Non-pigmented ciliary epithelial cell (primary cell): ENCODE data around the gene DSCAML1.
"Not testable (repeated sequence)": the region's sequence is repeated elsewhere in the genome, so short reads cannot be mapped to it uniquely, and the experiment has no call there.

Experiments used
- DNase-seq: peaks from one replicate; pipeline ENCODE4 v3.0.0-alpha.2; 2010; ENCODE audit warnings: low read depth

DSCAML1 gene

DNA sequence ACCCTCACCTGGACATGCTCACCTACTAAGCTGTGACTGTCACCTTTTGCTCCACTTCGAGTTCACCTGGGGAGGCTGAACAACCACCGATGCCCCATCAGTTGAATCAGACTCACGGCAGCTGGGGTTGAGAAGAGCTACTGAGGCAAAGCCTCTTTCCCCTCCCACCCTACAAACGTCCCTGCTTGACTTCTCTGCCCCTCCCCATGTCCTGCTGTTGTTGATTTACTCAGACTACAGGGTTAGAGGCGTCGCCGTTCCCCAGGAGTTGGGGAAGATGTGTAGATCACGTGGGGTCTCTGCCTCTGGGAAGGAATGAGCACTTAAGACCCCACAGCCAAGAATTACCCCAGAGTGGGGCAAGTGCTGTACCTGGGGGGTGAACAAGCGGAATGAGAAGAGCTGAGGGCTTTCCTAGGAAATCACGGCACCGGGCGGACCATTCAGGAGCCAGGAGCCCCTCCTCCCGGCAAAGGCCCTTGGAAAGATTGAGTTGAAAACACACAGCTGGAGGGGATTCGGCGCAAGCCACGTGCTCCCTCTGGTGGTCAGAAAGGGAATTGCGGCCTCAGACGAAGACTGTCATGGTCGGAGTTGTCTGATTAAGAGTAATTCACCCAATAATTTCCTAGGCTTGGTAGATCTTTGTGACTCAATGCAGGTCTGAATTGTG, 20.5 kb upstream of the DSCAML1 start:
- DNase-seq: peak; percentile 37

DNA sequence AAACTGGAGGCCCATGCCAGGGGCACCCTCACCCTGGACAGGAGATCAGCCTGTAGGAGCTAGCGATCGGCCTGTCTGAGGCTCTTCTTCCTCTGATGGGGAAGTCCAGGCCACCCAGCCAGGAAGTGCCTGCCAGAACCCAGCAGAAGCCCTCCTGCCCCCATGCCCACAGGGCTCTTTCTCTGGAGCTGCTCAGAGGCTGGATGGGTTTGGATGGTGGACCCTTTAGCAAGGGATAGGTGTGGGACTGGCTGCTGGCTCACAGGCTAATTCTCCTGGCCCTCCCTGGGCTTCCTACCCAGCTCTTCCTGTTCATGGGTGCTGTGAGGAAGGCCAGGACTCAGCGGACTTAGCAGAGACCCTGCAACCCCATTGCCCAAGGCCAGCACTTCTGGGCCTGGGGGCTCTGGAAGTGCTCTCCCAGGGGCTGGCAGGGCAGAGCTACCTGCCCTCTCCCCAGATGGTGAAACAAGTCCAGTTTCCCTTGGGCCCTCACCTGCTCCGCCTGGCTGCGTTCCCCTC, 19.9 kb upstream of the DSCAML1 start:
- DNase-seq: no peak

DNA sequence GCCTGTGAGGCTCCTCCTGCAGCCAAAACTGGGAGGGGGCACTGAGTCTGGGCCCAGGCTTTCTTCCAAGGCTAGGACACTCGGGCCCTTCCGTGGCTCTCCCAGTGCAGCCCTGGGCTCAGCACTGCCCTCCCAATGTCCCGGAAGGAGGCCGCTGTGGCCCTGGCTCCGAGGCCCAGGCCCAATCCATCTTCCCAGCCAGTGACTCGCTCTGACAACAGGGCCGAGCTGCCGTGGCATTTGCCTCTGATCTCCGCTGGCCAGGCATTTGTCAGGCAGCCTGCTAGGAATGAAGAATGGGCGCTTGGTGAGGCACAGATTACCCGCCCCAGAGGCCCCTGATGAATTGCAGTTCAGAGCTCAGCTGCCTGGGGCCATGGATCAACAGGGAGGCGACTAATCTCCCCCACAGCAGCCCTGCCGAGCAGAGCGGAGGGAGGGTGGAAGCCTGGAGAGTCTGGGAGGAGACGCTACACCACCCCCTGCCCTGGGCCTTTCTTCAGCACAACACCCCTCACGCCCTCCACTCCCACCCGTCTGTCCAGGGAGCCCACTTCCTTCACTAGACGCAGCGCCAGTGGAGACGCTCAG, 19.2 kb upstream of the DSCAML1 start:
- no peak for DNase-seq

DNA sequence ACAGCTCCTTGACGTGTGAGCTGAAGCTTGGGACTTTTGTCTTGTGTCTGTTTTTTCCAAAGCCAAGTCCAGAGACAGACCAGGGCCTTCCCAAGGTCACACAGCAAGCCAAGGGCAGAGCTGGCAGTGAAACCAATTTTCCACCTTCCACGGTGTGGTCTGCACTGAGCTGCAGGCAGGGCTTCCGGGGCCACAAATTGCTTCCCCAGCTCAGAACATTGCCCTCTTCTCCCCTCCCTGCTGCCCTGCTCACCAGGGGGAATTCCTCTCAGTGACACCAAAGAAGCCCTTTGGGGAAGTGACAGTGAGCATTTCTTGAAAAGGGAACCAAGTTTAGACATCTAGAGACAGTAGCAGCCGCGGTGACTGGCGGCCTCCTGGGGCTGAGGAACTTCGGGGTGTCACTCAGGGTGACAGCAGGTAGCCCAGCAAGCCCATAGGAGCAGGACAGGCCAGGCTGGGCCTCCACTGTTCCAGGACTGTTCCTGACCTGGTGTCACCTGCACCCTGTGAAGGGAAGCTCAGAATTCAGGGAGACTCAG, 18.3 kb upstream of the DSCAML1 start:
- DNase-seq: no peak

DNA sequence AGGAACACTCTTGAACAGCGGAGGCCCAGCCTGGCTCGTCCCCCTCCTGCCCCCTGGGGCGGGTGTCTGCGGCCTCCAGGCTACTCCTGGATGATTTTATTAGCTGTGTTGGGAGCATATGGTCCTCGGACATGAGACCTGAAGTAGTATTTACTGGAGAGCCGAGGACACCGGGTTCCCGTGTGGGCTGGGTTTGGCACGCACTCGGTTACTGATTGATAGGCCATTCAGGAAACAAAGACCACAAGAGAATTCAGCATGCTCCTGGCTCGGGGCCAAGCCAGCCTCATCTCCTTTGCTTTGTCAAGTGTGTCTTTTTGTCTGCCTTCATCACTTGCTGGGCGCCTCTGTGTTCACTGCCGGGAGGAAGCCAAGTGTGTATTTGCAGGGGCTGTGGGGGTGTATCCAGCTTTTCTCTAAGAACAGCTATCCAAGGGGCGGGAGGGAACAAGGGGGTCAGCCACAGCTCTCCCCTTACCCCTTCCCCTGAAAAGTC, 17.8 kb upstream of the DSCAML1 start:
- DNase-seq: no peak

DNA sequence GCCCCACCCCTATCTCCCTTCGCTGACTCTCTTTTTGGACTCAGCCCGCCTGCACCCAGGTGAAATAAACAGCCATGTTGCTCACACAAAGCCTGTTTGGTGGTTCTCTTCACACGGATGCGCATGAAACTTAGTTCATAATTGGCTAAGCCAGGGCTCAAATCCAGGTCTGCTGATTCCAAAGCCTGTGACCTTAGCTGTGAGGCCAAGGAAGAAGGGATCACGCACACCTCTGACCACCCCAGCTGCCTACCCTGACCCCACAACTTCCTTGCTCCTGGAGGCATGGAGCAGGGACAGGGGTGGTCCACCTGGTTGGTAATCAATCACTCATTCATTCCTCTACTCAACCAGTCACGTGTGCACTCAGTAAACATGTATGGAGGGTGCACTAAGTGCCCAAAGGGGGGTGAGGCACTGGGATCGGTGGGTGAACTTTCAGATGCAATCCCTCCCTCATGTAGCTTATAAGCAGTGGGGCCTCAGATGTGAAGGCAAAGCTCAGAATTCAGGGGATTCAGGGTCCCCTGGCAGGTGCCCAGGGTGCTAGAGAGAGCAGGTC, 17.3 kb upstream of the DSCAML1 start:
- DNase-seq: no peak

DNA sequence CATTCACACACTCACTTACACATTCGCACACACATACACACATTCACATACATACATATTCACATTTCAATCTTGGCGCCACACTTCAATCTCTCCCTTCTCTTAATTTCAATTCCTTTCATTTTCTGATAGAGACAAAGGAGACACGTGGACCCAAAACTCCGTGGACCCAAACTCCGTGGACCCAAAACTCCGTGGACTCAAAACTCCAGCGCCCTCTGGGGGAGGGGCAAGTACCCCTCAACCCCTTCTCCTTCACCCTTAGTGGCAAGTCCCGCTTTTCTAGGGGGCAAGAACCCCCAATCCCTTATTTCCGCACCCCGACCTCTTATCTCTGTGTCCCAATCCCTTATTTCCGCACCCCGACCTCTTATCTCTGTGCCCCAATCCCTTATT, 13.0 kb upstream of the DSCAML1 start:
- DNase-seq: not testable (repeated sequence)

DNA sequence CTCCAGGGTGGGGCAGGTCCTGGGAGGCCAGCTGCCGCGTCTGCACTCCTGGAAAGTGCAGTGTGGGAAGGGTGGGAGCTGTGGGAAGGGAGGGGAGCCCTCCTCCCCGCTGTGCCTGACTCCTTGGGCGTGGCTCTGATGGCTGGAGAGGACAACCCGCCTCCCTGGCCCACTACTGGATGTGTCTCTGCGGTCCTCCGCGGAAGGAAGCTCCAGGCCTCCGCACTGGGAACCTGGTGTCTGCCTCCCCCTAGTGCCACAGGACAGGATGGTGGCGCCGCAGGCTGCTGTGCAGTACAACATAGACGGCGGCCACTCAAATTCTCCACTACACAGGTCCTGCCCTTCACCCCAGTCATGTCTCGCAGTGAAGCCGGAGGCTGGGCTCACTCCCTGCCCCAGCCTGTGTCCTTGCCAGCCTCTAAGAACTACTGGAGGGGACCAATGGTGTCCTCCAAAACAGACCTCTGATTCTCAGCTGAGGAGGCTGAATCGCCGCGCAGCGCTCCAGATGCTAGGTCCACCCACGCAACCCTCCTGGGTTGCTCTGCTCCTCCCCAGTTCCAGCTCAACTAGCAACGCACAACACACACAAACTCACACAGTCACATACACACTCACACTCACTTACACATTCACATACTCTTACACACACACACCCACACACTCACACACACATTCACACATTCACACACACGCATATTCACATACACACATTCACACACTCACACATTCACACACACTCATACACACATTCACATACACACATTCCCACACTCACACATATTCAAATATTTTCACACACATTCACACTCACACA, 12.4 kb upstream of the DSCAML1 start:
- no peak for DNase-seq

DNA sequence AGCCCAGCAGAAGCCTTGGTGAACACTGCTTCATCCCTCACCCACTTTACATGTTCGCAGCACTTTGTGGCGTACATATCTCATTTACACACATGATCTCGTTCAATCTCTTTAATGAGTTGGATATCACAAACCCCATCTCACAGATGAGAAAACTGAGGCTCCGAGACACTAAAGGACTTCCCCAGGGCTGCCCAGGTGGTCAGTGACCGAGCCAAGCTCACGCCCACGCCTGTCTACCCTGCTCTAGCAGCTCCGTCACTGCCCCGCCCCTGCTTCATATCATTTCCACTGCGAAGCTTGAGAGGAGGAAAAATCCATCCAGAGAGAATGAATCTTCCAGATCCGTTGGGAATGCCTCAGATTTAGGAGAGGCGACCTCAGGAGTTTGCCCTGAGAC, 11.8 kb upstream of the DSCAML1 start:
- DNase-seq: no peak

DNA sequence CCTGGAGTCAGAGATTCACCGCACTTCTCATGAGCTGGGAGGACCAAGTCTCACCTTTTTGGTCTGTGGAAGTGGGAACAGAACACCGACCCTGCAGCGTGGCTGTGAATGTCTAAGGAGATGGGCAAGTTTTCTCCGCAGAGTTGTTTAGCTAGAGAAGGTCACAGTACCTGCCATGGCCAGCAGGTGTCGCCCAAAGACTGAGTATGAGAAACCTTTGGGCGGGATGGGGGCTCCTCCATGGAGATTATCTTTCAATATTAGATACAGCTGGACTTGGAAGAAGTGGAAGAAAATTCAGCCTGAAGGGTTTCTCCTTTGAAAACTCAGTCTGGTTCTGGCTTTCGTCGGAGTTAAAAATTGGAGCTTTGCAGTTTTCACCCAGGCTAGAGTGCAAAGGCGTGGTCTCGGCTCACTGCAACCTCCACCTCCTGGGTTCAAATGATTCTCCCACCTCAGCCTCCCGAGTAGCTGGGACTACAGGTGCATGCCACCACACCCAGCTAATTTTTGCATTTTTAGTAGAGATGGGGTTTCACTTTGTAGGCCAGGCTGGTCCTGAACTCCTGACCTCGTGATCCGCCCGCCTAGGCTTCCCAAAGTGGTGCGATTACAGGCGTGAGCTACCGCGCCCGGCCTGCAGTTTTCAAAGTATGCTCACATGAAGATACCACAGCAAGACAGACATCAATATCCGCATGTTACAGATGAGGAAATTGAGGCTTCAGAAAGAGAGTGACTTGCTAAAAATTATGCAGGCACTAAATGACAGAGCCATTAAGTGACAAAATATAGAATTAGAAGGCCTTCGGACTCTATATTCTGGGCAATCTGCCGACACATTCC, 10.7 kb upstream of the DSCAML1 start:
- no peak for DNase-seq

DNA sequence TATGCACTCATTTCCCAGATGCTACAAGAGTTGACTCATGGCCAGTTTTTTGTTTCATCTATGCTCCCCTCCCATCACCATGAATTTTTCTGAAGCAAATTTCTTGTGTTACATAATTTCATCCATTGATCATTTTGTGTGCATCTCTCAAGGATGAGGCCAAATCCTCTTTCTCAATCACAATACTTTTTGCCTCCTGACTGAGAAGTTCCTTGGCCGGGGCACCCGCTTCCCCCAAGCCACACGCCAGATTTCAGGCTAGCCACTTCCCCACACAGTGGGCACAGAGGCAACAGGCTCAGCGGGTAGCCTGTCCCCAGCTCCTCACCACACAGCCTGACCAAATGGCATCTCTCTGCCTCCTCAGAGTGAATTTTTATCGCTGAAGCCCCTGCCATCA, 9.8 kb upstream of the DSCAML1 start:
- DNase-seq: no peak

DNA sequence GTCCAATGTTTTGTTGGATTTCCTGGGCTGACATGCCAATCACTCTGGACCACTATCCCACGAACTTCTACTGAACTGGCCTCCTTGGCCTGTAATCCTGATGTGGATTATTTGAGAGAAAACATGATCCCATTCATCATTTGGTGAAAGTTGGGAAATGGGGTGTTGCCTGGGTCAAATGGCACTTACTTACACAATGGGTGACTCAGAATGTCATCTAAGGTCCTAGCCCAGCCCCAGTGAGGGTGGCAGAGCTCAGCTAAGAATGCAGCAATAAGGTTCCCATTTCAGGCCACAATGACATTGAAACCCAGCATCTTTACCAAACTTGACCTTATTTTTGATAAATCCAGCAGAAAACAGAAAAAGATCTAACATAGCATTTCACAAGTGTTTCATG, 8.0 kb upstream of the DSCAML1 start:
- no peak for DNase-seq

DNA sequence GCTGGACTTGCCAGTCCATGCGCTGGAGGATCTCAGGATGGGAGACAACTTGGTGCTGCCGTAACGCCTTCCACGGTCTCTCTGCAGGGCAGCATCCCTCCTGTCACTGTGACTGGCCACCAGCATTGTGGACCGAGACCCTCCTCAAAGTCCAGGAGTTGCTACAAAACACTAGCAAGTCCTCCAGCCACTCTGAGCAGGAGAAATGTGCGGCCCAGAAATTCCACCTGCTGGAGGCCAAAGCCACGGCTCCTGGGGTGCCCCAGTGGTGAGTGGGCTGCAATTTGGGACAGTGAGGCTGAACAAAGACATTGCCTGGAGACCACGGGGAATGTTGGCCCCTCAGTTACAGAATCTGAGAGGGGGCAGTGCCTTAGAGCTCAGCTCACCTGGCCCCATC, 6.9 kb upstream of the DSCAML1 start:
- DNase-seq: no peak

DNA sequence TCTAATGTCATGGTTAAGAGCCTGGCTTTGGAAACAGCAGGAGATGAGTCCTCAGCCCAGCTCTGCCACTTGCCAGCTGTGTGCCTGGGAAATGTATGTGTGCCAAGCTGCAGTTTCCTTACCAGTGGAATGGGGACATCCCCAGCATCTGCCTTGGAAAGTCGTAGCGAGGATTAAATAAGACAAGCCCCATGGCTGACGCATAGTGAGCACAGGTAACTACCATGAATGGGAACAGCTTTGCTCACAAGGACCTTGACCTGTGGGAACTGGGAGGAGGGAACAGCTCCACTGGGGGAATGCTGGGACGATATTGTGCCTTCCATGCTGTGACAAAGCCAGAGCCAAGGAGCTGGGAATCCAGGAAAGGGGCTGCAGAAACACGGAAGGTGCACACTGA, 2.6 kb upstream of the DSCAML1 start:
- DNase-seq: no peak

DNA sequence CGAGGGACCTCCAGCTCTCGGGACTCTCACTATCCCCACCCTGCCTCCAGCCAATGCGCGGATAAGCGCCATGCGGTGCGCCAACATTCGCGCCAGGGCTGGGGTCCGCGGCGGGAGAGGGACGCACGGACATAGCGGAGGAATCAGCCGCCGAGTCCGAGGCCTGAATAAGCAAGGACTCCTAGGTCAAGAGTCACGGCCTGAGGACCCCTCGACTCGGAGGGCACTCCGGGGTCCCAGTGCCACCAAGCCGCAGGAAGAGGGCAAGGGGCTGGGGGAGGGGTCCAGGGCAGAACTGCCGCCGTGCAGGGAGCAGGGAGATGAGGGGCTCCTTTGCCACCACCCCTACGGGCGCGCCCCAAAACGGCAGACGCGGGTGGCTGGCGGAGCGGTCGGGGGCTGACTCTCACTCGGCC, 552 bp downstream of the DSCAML1 start:
- DNase-seq: no peak

DNA sequence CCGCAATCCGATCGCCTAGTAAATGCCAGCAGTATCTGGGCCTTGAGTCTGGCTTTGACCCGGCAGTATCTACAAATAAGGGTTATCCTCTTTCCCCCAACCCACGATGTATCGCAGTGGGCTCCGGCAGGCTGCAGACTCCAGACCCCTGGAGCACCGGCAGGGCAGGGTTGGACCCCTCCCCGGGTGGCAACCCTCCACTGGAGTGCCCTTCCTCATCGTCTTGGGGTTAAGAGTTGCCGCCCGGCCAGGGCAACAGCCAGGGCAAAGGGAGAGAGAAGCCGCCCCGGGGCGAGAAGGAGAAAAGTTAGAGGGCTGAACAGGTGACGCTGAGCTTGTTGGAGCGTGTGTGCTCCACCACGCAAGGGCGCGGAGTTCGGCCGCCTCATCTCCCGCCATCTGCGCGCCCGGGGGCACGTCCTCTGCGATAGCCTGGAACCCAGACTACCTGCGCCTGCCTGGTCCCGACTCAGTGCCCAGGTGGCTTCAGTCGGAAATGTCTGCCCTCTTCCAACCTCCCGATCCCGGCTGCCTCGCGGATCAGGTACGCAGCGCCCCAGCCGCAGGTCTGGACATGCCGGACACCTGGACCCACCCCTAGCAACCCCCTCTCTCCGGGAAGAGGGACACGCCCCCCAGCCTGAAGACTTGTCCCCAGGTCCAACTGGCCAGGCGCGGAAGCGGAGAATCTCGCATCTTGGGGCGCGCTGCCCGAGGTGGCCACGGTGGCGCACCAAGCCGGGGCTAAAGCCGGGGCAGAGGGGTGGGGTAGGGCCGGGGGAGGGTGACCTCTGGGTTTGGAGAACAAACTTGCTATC, 1.2 kb downstream of the DSCAML1 start:
- no peak for DNase-seq

DNA sequence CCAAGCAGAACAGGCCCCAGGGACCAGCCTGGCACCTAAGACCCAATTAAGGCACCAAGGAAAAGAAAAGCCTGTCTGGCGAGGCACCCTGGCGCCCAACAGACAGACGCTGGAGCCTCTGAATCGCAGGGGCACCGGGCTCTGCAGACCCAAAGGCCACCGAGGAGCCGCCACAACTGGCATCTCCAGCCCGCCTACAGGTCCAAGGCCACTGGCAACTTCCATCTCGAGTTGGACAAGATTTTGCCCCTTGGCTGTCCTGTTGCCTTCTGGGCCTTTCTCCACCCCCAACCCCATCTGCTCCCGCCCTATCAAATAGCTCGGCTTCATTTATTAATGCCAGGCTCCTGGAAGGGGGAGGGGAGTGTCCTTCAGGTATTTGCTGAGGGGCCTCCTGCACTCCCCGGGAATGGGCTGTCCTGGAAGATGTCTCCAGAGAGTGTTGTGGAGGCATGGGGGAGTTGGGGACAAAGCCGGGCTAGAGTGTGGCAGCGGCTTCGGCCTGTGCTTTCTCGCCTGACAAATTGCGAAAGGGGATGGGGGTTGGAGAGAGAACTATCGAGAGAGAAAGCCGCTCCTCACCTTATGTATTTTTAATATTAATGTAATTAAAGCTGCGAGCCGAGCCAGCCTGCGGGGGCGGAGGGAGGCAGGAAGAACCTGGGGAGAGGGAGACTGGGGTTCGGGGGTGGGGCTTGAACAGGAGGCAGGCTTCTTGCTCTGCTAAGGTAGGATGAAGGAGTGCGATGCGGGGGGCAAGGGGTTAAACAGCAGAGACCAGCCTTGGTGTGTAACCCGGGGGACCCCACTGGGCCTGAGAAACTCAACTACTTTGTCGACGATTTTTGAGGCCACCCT, 2.0 kb downstream of the DSCAML1 start:
- DNase-seq: no peak

DNA sequence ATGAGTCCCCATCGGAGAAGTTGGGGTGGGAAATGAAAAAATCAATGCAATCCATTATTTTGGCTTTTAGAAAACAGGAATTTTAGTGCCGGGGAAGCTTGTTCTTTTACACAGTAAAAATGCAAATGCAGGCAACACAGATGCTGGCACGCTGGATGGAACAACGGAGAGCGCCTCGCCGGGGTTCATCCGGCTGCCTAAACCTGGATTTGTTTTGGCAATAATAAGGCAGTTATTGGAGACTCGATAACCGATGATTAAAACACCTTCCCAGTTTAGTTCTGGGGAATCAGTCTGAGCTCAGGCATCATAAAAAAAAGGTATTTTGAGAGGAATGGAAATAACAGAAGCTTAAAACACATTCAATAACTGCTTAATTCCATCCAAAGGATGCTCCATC, 2.9 kb downstream of the DSCAML1 start:
- DNase-seq: no peak

DNA sequence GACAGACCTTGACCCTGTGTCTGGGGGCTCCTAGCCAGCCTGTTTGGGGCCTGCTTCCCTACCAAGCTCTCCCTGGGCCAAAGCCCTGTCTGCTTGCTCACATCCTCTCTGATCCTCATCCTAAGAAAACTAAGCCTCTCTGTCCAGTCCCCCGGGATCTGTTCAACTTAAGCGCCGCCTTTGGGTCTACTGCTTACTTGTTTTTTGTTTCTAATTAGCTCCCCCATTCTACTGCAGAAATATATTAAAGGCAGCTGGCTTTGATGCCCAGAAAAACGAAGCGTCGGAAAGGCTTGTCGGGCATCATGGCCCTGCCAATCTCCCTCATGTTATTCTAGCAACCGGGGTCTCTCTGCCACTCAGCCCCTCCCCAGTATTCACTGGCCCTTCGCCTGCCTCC, 3.4 kb downstream of the DSCAML1 start:
- DNase-seq: no peak

DNA sequence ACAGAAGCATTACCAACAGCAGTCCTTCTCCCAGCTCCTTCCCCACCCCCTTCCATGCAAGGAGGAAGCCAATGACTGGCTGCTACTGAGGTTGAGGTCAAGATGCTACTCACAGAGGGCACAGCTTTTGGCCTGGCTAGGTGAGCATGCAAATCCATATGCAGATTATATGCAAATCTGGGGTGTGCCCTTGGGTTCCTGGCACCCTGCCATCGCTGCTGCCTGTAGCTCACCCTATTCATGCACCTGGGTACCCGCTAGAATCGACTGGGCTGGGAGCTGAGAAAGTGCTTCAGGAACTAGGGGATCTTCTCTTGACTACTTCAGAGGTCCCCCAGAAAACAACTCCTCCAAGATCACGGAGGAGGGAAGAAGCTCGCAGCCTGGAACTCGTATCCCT, 4.0 kb downstream of the DSCAML1 start:
- no peak for DNase-seq
